GM19468 (cell line): ENCODE results near the gene ANKS1A.

ENCODE experiments used
- ATAC-seq: cut with Tn5 transposase; IDR thresholded peaks from one replicate; pipeline ENCODE4 v1.9.1; 2021; ENCODE audit warnings: mild to moderate bottlenecking, moderate library complexity, moderate number of reproducible peaks; ENCODE audit not compliant: unreplicated experiment; ENCODE audit errors: extremely low read depth

Gene ANKS1A

DNA sequence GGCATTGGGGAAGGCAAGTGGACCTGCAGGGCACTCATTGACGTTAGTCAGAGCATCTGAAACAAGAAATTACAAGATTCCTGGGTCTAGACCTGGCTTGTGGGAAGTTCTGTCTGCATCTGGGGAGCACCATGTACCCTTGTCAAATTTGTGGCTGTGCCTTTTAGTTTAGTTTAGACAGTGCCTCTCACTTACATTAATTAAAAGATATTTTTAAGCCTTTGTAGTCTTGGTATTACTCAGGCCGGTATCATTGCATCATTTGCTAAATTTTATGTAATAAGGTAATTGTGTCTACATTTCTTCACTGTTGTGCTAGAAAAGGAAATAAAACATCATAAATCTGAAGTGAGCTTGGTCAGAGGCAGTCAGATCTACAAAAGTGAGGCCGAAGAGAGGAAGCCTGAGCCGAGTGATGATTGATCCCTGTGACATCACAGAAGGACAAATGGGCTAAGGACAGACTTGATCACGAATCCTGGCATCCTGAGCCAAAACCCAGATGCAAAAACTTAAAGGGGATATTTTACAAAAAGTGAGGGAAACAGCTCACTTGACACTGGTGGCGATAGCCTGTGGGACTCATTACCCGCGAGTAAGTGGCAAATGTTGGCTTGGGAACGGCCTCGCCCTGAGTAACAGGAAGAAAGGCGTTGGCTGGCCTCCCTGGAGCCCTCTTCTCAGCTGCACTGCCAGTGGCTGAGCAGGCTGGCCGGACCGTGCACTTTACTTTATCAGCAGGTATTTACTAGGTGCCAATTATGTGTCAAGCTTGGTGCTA, 145.5 kb downstream of the ANKS1A start:
- no peak for ATAC-seq

DNA sequence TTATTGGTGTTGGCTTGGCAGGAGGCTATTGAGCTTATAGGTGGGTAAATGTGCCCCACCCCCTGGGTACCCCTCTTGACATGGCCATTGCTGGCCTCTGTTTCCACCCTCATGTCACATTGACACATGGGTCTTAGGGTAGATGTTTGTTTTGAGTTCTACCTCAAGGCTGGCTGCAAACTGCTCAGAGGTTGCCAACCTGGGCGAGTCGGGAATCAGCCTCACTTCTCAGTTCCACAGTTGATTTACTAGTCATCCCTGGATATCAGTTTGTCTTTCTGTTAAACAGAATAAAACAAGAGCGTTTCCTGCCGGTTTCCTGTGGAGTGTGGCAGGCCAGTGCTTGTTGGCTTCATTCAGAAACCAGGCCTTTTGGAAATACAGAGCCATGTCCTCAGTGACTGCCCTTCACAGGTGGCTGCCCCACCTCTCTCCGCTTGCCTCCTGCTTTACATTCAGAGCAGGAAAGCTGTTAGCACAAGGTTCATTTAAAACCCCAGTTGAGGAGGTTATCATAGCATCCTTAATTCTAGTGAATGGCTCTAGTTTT, 146.5 kb downstream of the ANKS1A start:
- ATAC-seq: no peak

DNA sequence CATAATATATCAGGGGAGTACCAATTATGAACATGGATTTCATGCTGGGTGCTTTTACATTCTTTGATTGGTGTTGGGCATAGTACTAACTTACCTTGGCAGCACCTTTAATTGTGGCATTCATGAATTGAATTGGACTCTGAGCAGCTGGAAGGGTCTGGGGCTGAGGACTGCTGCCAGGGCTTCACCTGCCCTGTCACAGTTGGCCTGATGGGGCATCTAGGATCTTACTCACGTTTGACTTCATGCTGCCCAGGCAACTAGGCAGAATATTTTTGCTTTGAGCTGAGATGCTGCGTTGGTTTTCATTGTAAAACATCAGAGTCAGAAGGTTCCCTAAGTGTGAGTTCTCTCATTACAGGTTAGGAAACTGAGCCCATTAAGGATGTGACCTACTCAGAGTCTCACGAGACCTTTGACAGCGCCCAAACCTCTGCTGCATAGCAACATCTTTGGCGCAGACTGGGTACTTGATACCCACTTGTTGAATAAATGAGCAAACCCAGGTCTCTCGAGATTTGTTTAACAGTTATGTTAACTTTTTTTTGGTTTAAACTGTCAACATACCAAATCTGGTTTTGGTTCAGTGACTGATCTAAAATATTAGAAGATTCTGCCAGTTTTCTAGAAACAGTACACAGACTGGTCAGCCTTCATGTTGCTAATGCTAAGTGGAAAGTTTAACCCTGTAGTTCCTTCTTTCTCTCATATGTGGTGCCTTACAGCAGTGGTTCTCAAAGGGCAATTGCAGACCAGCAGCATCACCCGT, 147.2 kb downstream of the ANKS1A start:
- ATAC-seq: no peak

DNA sequence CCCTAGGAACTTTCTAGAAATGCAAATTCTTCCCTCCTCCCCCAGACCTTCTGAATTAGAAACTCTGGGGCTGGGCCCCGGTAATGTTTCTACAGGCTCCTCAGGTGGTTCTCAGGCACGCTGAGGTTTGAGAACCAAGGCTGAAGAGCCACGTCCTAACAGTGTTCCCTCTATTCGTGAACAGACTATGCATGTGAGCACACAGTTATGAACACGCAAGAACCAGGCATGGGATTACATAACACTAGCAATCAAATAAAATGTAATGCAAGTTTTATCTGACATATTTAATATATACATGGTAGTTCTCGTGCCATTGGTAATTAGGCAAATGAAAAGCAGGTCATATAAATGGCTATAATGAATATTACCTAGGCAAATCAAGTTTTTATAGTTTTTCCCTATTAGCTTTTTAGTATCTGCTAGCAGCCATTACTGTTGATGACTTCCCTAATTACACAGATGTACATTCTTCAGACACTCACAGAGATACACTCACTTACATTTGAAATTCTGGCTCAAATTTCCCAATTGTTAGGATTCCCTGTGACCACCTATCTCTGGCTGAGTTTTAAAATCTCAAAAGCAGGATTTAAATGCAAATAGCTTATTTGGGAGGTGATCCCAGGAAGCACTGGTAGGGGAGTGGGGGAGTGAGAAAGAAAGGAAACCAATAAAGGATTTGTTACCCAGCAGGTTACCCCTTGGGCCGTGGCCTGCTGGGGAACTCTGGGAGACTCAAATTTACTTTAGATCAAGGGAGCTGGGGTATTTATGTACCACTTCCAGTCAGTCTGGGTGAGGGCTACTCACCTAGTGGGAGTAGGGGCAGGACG, 148.0 kb downstream of the ANKS1A start:
- no peak for ATAC-seq

DNA sequence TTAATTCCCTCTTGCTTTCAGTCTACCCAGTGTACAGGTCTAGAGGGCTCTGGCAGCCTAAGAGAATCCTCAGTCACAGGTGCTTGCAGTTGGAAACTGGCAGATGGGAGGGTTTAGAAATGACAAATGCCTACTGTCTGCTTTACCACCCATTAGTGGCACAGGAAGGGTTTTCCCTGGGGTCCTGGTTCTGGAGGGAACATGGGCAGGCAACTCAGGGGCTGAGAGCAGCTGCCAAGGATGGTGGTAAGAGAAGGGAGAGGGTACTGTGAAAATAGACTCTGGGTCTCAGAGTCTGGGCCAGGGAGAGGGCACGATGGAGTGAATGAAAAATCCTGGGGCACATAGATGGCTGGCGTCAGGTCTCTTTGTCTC, 148.6 kb downstream of the ANKS1A start:
- ATAC-seq: no peak

DNA sequence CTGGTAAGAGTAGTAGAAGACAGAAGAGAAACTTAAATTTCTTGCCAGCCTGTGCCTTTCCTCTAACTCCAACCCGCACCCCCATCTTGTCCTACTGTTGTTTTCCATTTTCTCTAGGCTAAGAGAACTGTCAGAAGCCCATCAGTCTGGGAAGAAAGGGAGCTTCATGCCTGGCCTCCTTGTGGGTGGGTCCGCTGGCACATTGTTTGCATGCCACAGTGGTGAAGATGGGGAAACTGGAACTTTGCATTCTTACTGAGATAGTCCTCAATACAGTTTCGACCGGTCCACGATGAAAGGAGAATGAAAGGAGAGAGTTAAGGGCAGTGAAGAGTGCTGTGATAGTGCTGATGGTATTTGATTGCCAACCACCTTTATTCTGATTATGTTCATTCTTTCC, 149.0 kb downstream of the ANKS1A start:
- no peak for ATAC-seq

DNA sequence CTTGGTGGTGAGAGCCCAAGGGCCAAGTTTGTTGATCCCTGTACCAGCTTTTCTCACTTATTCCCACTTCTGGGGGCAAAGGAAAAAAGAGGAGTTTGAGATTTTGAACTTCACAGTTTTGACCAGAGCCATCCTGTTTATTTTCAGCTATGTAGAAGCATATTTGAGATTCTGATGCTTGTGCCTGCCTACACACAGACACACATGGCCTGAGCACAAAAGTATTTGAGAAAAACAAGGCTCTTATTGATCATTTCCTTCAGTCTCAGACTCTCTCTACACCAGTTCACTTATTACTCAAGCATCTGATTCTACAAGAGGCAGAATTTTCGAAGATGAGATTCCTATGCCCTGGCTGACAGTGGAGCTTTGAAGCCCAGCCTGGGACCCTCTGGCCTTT, 151.3 kb downstream of the ANKS1A start:
- ATAC-seq: no peak

DNA sequence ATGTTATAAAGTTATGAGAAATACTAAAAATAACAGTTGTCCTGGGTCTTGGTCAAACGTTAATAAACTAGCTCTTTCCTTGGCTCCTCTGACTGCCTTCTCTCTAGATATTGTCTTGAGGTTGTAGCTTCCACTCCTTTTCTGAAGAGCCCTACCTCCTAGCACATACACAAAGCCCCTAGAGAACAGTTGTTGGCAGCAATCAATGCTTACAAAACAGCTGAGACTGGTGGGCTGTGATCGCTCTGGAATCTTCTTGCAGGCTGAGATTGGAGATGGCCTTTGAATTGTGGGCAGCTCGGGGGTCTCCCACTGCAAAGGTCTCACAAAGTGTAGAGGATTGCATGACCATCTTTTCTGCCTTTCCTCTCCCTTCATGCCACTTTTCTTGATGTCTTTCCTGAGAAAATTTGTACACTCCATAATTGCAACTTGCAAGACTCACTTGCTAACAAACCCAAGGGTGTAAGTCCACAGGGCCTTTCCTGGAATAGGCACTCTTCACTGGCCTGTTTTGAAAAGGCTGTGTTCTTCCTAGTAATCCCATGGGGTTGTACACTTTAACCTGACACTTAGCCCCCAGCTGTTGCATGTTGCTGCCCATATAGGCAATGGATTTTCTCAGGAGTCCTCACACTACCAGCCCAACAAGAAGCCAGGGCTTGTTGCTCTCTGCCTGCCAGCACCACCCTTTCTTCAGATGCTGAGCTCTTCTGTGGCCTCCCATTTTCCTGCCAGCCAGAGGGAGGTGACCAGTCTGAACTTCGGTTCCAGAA, 152.2 kb downstream of the ANKS1A start:
- no peak for ATAC-seq

DNA sequence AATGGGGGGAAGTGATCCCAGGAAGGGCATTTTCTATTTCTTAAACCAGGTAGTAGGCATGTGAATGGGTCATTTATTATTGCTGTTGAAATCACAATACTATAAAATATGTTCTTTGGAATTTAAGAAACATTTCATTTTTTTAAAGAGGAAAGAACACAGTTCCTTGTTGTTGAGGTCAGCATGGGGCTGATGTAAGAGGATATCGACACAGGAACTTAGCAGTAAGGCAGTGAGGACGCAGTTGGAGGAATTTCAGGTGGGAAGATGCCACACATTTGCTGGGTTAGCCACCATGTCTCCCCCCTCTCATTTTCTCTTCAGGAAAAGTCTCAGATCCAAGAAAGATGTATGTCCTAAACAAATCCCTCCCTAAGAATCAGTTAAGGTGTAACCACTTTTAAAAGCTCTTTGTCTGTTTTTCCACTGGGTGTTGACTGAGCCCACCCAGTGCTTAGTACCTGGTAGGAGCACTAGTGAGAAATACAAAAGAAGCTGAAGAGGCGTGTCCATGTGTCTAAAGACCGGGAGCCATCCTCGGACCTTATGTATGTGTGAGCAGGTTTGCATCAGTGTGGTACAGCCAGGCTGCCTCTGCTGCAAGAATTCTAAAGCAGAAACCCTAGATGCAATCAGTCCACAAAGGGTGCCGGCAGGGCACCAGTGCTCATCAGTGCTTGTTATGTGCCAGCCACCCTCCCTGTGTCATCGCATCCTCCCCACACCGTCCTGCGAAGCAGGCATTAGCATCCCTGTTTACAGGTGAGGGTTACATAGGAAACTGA, 153.2 kb downstream of the ANKS1A start:
- ATAC-seq: no peak

DNA sequence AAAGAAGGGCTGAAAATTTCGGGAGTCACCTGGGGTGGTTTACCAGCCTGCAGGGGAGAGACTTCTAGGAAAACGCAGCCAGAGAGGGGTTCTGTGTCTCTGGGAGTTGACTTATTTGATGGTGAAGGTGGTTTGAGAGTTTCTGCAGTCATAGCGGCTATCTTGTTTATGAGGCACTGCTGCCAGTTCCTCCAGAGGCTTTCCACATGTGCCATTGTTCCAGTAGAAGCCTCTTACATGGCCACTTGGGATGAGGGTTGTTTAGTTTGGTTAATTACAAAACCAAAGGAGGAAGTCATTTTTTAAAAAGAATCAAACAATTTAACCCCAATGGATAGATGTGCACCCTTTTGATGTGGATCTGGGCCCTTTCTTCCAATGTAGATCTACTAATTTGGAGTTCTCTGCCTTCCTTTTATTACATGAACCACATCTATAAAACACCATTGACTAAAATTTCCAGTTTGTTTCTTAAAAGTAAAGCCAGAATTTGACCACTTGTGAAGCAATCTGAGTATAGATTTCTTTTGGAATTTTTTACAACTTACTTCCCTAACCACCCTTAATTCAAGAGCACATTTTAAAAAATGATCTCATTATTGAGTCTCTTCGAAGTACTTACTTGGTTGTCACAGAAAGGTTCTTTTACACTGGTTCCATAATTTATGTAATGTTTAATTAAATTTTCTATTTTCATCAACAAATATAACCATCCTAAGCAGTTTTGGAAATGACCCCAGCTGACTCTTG, 154.5 kb downstream of the ANKS1A start:
- no peak for ATAC-seq

DNA sequence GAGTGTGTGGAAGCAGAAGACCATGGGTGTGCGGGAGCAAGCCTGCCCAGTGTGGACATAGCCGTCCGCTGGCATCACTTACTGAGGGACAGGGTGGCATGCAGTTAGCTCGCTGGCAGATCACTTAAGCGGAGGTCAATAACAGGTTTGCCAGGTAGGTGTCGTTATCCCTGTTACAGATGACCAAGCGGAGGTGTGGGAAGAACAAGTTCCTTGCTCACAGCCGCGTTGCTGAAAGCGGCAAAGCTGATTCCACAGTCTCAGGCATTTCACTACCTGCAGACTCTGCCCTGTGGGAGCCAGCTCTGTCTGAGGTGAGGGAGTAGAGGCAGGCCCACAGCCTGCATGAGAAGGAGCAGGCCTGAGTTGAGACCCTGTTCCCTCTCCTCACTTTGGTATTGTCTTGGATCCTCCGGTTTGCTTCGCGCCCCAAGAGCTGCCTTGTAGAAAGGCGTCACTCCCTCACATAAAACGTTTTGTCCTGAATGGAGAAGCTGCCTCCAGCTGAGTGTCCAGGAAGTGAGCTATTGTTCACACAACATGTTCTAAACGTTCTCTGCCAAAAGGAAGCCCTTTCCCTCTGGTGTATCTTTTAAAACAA, 155.2 kb downstream of the ANKS1A start:
- no peak for ATAC-seq

DNA sequence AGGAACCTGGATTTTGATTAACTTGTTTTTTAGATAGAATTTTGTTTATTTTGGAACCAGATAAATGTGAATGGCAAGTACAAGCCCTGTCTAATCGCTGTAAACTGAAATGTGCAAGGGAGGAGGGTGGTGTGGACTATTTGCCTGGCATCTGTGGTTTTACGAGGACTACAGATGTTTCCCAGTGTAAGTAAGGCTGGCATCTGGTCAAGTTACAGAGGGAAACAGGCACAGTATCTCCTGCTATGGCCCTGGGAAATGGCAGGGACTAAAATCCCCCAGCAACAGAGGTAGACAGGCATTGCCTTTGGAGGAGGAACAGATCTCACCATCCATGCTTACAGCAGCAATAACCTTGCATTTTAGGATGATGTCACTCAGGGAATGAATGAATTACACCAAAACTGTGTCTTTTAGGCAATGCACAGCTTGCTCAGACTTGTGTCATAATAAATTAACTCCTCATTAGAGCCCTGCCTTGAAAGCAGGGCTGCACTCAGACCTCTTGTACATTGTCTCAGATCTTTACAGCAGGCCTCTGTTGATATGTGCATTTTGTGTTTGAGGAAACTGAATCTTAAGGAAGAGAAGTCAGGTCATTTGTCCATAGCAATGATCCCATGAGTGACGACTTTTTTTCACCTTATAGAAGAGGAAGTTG, 155.8 kb downstream of the ANKS1A start:
- no peak for ATAC-seq

DNA sequence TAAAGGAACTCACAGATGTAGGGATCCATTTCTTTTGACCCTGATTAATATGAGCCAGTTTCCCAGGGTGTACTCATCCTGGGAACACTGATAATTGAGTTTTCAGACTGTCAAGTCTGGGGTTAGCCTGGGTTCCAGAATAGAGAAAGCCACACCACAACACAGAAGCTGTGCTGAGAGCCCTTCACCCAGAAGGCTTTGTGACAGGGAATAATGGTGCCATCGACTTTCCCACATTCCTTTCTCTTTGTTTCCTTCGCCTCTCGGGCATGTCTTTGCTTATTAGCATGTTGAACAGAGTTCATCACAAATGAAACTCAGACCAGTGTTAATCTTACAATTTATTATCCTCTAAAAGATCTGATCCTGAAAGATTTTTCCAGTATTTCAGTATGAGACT, 157.0 kb downstream of the ANKS1A start:
- ATAC-seq: no peak

DNA sequence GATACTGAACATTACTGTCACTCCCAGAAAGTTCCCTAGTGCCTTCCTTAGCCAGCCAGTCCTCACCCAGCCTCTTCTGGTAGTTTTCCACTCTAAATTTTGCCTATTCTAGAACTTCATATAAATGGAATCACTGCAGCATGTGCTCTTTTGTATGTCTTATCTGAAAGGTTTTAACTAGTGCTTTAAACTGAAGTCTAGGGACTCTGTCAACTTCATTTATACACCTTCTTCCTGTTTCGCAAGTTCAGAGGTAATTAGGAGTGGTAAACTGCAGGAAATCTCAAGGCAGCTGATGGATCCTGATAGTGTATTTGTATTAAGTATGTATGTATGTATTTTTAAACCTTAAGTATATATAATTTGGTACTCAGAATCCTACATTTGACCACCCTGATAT, 157.8 kb downstream of the ANKS1A start:
- ATAC-seq: no peak

DNA sequence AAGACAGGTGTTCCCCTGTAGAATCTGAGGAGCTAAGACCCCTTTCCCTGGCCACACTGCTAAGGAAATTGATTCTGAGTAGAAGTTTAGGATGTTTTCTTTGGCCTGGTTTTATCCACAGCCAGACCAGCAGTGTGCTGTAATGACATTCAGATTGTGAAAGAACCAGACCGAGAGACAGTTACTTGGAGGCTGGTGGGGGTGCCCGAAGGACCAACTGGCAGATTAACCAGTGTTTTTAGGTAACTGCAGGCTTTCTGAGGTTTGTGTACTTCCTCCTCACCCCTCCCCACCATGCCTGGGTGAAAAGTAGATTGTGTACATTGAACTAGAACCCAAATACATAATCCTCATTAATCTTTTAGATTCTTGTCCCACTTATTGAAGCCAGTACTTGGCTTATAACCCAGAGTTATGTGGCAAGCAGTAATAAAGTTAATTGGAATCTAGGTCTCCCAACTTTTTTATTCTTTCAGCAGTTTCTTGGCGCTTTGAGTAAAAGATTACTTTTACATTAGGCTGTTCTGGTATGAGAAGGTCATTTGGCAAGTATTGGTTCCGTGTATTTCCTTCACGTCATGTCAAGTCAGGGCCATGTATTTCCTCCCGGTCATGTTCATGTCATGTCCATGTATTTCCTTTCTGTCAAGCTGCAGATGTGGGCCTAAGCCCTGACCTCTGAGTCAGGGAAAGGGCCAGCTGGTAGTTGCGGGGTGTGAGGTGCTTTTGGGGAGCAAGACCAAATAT, 158.4 kb downstream of the ANKS1A start:
- no peak for ATAC-seq

DNA sequence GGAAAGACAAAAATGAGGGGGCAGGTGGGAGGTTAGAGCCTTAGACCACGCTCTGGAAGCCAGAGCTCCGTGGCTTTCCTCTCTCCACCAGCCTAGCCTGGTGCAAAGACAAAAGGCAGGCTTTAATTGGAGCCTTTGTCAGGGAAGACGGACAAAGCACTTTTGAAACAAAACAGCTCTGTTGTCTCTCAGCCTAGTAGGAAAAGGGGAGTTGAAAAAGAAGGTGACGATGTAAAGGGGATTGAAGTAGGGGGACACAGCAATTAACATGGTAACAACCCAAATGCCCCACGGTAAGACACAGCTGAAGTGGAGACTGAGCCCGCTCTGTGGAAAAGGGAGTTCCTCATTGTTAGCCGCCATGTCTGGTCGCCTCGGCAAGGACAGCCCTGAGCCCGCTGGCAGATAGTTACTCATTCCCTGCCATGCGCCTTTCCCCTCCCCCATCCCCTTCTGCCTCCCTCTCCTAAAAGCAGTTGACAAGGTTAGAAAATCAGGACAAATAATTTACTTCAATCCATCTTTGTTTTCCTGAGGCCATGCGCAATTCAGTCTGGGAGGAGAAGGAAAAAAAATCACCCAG, 159.1 kb downstream of the ANKS1A start:
- no peak for ATAC-seq
